Karpas-422 (cell line): ENCODE results near the gene IQCK. TPM values are rescaled to one million over a fixed set of nuclear protein-coding genes. Genes with fewer than 3 reads are reported as not detected.

ENCODE experiments used
- DNase-seq: peaks from one replicate; pipeline ENCODE4 v3.0.0-alpha.2; 2015
- H2AFZ ChIP-seq: fragments of 200-600 bp; sonication (generic); 2 replicates; pipeline ENCODE4 v1.6.1; 2014; ENCODE audit warnings: antibody characterized with exemption, low read length, mixed read lengths
- H3K27ac ChIP-seq: fragments of 200-600 bp; sonication (generic); 2 replicates; pipeline ENCODE4 v1.5.1; 2014; ENCODE audit warnings: mild to moderate bottlenecking, low read length, moderate library complexity
- H3K27me3 ChIP-seq: fragments of 200-600 bp; sonication (generic); 2 replicates; pipeline ENCODE4 v1.6.1; 2014; ENCODE audit warnings: low read length, mixed read lengths
- H3K36me3 ChIP-seq: fragments of 200-600 bp; sonication (generic); 2 replicates; pipeline ENCODE4 v1.6.1; 2014; ENCODE audit warnings: low read length, mixed read lengths; ENCODE audit not compliant: insufficient read depth
- H3K4me1 ChIP-seq: fragments of 200-600 bp; sonication (generic); 2 replicates; pipeline ENCODE4 v1.6.1; 2014; ENCODE audit warnings: mild to moderate bottlenecking, low read length, mixed read lengths
- H3K4me2 ChIP-seq: fragments of 200-600 bp; sonication (generic); 2 replicates; pipeline ENCODE4 v1.6.1; 2014; ENCODE audit warnings: low read length, low read depth, mild to moderate bottlenecking; ENCODE audit not compliant: poor library complexity, severe bottlenecking
- H3K4me3 ChIP-seq: fragments of 200-600 bp; sonication (generic); 2 replicates; pipeline ENCODE4 v1.5.1; 2014; ENCODE audit warnings: mild to moderate bottlenecking, antibody characterized with exemption, low read length, mixed read lengths
- H3K79me2 ChIP-seq: fragments of 200-600 bp; sonication (generic); 2 replicates; pipeline ENCODE4 v1.6.1; 2014; ENCODE audit warnings: mild to moderate bottlenecking, low read length, mixed read lengths
- H3K9ac ChIP-seq: fragments of 200-600 bp; sonication (generic); 2 replicates; pipeline ENCODE4 v1.6.0; 2014; ENCODE audit warnings: low read length
- H3K9me2 ChIP-seq: fragments of 200-600 bp; sonication (generic), shearing (Covaris generic); replicated peaks from 2 replicates; pipeline ENCODE4 v1.6.0; 2014; ENCODE audit warnings: mild to moderate bottlenecking, low read length, moderate library complexity; ENCODE audit not compliant: insufficient read depth
- H3K9me3 ChIP-seq: fragments of 300-700, 200-600 bp; sonication (generic); 2 replicates; pipeline ENCODE4 v1.6.1; 2014; ENCODE audit warnings: low read length, mixed read lengths
- H4K20me1 ChIP-seq: fragments of 200-600 bp; sonication (generic); 2 replicates; pipeline ENCODE4 v1.6.1; 2014; ENCODE audit warnings: mild to moderate bottlenecking, antibody characterized with exemption, low read length, low read depth; ENCODE audit not compliant: insufficient read depth
- total RNA-seq: library from RNA; depleted of rRNA; stranded (reverse); fragments of >200 nt; shearing (Covaris generic); gene quantifications from 2 replicates; pipeline ENCODE4 v1.2.3, GENCODE V29; 2014; ENCODE audit warnings: low replicate concordance

The IQCK gene
- total RNA-seq, 1 experiment from 2014 or later: 4.9 TPM

GRCh38 chr16:19696328-19696727, 21.7 kb upstream of the IQCK start:
- Histone ChIP-seq H3K4me2 (no peak overlapping the region), H3K27ac (no peak overlapping the region), H3K4me1 (no peaks in the 10 kb centered on the region), H3K79me2 (no peaks in the 10 kb centered on the region), H2AFZ (no peak overlapping the region), H4K20me1 (no peaks in the 10 kb centered on the region), H3K9ac (no peak overlapping the region), H3K27me3 (no peaks in the 10 kb centered on the region), H3K9me3 (no peaks in the 10 kb centered on the region), H3K36me3 (no peaks in the 10 kb centered on the region), H3K9me2 (no peaks in the 10 kb centered on the region), H3K4me3 (no peak overlapping the region)
- peak; percentile 23 for DNase-seq

- Histone ChIP-seq H3K4me3 (no peak overlapping the region), H3K36me3 (no peaks in the 10 kb centered on the region), H3K9me2 (no peaks in the 10 kb centered on the region), H3K79me2 (no peaks in the 10 kb centered on the region), H3K27me3 (no peaks in the 10 kb centered on the region), H3K27ac (no peak overlapping the region), H4K20me1 (no peaks in the 10 kb centered on the region), H3K9me3 (no peaks in the 10 kb centered on the region), H3K4me2 (no peak overlapping the region), H2AFZ (no peak overlapping the region), H3K4me1 (no peaks in the 10 kb centered on the region), H3K9ac (no peak overlapping the region)
- peak; percentile 10 for DNase-seq
These were observed 21.1 kb upstream of the IQCK start for GRCh38 chr16:19696961-19697360.

GRCh38 chr16:19697756-19698318, 20.2 kb upstream of the IQCK start:
- no peaks in the 10 kb centered on the region for H3K36me3 ChIP-seq
- H4K20me1 ChIP-seq: no peaks in the 10 kb centered on the region
- no peaks in the 10 kb centered on the region for H3K27me3 ChIP-seq
- no peaks in the 10 kb centered on the region for H3K4me1 ChIP-seq
- H3K79me2 ChIP-seq: no peaks in the 10 kb centered on the region
- H3K4me3 ChIP-seq: no peak overlapping the region
- no peaks in the 10 kb centered on the region for H3K9me2 ChIP-seq
- H3K9me3 ChIP-seq: no peaks in the 10 kb centered on the region
- no peak overlapping the region for H3K4me2 ChIP-seq
- no peak overlapping the region for H2AFZ ChIP-seq
- H3K27ac ChIP-seq: no peak overlapping the region
- DNase-seq: peak; percentile 22
- no peak overlapping the region for H3K9ac ChIP-seq

- no peaks in the 10 kb centered on the region for H3K27me3 ChIP-seq
- peak; percentile 27 for DNase-seq
- no peaks in the 10 kb centered on the region for H3K9me2 ChIP-seq
- H3K4me3 ChIP-seq: no peak overlapping the region
- no peaks in the 10 kb centered on the region for H3K36me3 ChIP-seq
- H3K4me1 ChIP-seq: no peaks in the 10 kb centered on the region
- no peaks in the 10 kb centered on the region for H3K9me3 ChIP-seq
- H4K20me1 ChIP-seq: no peaks in the 10 kb centered on the region
- H3K9ac ChIP-seq: no peak overlapping the region
- H3K79me2 ChIP-seq: no peaks in the 10 kb centered on the region
- no peak overlapping the region for H3K4me2 ChIP-seq
- no peak overlapping the region for H2AFZ ChIP-seq
- no peak overlapping the region for H3K27ac ChIP-seq
These were observed 19.3 kb upstream of the IQCK start for GRCh38 chr16:19698480-19699465.

- no peaks in the 10 kb centered on the region for H3K36me3 ChIP-seq
- no peak overlapping the region for H3K9ac ChIP-seq
- no peaks in the 10 kb centered on the region for H3K4me1 ChIP-seq
- H2AFZ ChIP-seq: no peak overlapping the region
- no peak for DNase-seq
- no peaks in the 10 kb centered on the region for H3K79me2 ChIP-seq
- H3K4me2 ChIP-seq: no peak overlapping the region
- no peaks in the 10 kb centered on the region for H4K20me1 ChIP-seq
- H3K4me3 ChIP-seq: no peak overlapping the region
- H3K9me2 ChIP-seq: no peaks in the 10 kb centered on the region
- H3K27ac ChIP-seq: no peak overlapping the region
- no peaks in the 10 kb centered on the region for H3K27me3 ChIP-seq
- H3K9me3 ChIP-seq: no peaks in the 10 kb centered on the region
These were observed 18.6 kb upstream of the IQCK start for GRCh38 chr16:19699472-19699871.

DNA sequence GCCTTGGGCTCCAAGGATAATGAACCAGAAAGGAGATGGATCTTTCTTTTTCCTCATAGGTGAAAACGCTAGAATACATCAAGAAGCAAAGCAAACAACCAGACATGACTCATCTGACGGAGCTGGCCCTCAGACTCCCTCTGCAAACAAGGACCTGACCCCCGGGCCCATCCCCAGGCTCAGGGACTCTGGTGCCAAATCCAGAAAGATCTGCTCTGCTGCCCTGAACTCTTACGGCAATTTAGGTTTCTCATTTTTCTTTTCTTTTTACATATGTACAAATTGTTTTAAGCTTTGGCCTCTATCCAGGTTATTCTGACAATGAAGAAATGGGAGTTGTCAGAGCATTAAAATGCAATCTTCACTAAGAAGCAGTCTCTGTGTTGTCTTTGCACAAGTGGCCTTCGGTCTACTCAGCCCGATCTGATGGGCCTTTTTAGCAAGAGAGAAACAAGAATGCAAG, 17.7 kb upstream of the IQCK start:
- no peaks in the 10 kb centered on the region for H3K36me3 ChIP-seq
- H2AFZ ChIP-seq: no peak overlapping the region
- no peaks in the 10 kb centered on the region for H3K9me2 ChIP-seq
- H3K27ac ChIP-seq: no peak overlapping the region
- no peak for DNase-seq
- no peaks in the 10 kb centered on the region for H3K4me1 ChIP-seq
- H3K27me3 ChIP-seq: no peaks in the 10 kb centered on the region
- no peak overlapping the region for H3K4me3 ChIP-seq
- no peaks in the 10 kb centered on the region for H4K20me1 ChIP-seq
- no peaks in the 10 kb centered on the region for H3K9me3 ChIP-seq
- H3K79me2 ChIP-seq: no peaks in the 10 kb centered on the region
- no peak overlapping the region for H3K4me2 ChIP-seq
- H3K9ac ChIP-seq: no peak overlapping the region

DNA sequence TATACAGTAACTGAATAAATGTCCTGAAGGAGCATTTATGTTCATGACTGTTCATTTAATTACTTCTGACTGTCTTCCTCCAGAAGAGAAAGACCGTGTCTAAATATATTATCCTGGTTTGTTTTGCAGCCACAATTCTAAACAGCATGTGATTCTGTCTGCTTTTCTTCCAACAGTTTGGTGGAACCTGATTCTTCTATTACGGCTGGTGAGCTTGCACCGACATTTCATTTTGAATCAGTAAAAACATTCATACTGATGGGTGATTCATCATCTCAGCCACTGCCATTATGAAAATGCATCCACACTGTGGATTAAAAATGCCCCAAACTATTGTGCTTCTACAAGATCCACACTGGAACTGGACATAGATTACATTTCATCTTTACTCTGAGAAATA, 17.0 kb upstream of the IQCK start:
- Histone ChIP-seq H3K36me3 (no peaks in the 10 kb centered on the region), H3K27ac (no peak overlapping the region), H3K4me3 (no peak overlapping the region), H3K4me2 (no peak overlapping the region), H3K4me1 (no peaks in the 10 kb centered on the region), H3K9me2 (no peaks in the 10 kb centered on the region), H3K9me3 (no peaks in the 10 kb centered on the region), H3K27me3 (no peaks in the 10 kb centered on the region), H3K79me2 (no peaks in the 10 kb centered on the region), H2AFZ (no peak overlapping the region), H4K20me1 (no peaks in the 10 kb centered on the region), H3K9ac (no peak overlapping the region)
- no peak for DNase-seq

DNA sequence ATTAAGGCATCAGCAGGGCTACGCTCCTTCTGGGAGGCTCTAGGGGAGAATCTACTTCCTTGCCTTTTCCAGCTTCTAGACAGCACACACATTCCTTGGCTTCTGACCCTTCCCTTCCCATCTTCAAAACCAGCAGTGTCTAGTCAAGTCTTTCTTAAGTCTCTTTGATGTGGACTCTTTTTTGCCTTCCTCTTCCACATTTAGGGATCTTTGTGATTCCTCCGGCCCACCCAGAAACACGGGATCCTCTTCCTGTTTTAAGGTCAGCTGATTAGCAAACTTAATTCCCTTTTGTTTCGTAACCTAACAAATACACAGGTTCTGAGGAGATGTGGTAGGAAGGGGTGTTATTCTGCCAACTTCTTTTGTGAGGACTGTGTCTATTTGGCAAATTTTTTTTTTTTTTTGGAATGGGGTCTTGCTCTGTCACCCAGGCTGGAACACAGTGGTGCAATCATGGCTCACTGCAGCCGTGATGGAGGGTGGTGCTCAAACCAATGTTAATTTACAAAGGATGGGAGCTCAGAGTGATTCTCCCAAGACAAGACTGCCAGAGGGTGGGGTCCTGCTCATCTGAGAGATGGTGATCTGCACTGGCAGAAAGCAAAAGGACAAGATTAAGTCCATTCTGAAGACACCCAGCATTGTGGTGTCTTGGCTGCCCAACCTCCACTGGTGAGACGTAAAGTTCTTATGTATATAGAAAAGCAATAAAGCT, 14.7 kb upstream of the IQCK start:
- Histone ChIP-seq H4K20me1 (no peaks in the 10 kb centered on the region), H3K9me2 (no peaks in the 10 kb centered on the region), H3K4me3 (no peak overlapping the region), H3K4me2 (no peak overlapping the region), H3K4me1 (no peaks in the 10 kb centered on the region), H2AFZ (no peak overlapping the region), H3K27ac (no peak overlapping the region), H3K36me3 (no peaks in the 10 kb centered on the region), H3K9me3 (no peaks in the 10 kb centered on the region), H3K79me2 (no peaks in the 10 kb centered on the region), H3K27me3 (no peaks in the 10 kb centered on the region), H3K9ac (no peak overlapping the region)
- DNase-seq: no peak
